GOT3 (cell line): ENCODE data around the gene IGSF8.
"Not testable (repeated sequence)": the region's sequence is repeated elsewhere in the genome, so short reads cannot be mapped to it uniquely, and the experiment has no call there.

Experiments used
- DNase-seq: peaks from one replicate; lab custom pipeline; 2025; ENCODE audit warnings: mixed read lengths; lab: John Stamatoyannopoulos, UW

IGSF8 gene

GRCh38 chr1:160064746-160065145 lies 33.7 kb downstream of the IGSF8 start:
- DNase-seq = no peak

GRCh38 chr1:160064164-160064563 lies 34.3 kb downstream of the IGSF8 start:
- DNase-seq = no peak

GRCh38 chr1:160063176-160063575 lies 35.2 kb downstream of the IGSF8 start:
- no peak for DNase-seq

GRCh38 chr1:160062230-160062532 lies 36.2 kb downstream of the IGSF8 start:
- DNase-seq = no peak

GRCh38 chr1:160061369-160062229 lies 36.8 kb downstream of the IGSF8 start:
- no peak for DNase-seq

- no peak for DNase-seq
These were observed 40.3 kb downstream of the IGSF8 start for GRCh38 chr1:160058087-160058486.

GRCh38 chr1:160056648-160057169 lies 41.7 kb downstream of the IGSF8 start:
- DNase-seq = no peak

DNA sequence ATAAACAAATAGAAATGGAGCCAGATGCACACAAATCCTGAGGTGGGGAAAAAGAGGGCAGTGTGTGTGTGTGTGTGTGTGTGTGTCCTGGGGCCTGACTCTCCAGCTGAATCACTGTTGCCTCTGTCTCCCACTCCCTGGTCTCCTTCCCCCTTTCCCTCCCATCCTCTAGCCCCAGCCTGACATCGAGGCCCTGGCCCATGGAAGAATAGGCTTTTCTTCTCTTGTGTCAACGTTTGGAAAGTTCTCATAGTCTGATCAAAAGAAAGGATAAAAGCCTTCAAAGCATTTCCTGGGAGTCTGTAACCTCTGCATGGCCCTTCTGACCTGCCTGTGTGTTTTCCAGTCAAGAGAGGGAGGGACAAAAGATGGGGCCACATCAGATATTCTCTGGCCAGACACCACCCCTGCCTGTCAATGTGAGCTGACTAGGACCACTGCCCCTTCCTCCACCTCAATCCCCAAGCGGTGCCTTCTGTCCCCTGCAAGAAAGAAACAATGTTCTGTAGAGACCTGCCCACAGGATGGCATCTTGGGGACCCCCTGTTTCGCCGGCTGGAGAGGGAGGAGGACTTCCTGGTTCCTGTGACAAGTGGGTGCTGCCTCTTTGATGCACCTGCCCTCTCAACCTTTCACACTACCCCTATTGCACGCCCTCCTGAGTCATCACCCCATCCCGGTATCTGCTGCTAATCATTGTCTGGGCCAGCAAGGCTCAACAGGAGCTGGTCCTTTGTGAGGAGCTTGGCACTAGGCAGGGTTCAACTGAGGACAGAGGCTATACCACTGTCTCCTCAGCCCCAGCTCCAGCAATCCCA lies 44.7 kb downstream of the IGSF8 start:
- DNase-seq = no peak

DNA sequence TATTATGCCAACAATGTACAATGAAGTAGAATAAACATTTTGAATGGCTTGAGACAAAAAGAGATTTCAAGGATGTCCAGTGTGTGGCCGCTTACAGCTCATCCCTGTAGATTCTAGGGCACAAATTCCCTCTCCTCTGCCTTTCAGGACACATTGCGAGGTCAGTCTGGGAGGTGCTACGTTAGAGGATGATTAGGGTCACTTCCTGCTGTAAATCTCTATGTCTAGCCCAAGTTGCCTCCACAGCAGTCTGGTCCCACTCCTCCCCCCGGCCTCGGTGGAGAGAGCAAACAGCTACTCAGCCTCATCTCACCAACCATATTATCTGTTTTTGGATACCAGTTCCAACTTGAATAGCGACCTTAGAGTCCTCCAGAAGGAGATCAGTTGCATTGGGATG lies 45.5 kb downstream of the IGSF8 start:
- no peak for DNase-seq

- DNase-seq = no peak
These were observed 47.8 kb downstream of the IGSF8 start for GRCh38 chr1:160050619-160051018.

- not testable (repeated sequence) for DNase-seq
These were observed 48.2 kb downstream of the IGSF8 start for GRCh38 chr1:160050182-160050581.

DNA sequence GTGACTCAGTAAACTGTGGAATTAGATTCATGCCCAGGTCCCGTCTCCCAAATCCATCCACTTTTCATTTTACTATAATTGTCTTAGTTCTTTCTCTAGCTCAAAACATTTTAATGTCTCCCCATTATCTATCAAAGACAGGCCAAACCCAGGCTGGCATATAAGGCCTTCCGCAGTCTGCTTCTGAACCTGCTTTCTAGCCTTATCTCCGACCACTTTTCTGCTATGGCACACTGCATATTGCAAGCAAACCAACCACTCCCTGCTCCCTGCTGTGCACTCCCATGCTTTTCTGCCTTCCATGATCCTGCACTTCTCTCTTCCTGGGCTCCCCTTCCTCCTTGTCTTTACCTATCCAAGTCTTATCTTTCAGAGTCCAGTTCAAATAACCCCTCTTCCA lies 49.3 kb downstream of the IGSF8 start:
- no peak for DNase-seq

DNA sequence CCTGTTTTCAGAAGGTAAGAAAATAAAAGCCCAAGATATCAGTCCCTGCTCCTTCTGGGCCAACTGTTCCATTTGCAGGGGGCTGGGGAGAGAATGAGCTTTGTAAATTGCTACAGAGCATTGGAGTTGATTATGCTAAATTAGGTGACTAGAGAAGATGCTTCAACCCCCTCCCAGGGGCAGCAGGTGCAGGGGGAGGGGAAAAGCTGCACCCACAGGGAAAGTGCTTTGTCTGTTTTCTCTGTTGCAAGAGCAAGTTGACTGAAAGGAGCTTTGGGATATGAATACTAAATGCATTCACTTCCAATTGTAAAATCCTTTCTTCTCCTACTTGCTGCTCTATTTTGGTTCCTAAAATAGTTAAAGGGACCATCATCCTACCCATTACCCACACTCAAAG lies 50.1 kb downstream of the IGSF8 start:
- DNase-seq = no peak

DNA sequence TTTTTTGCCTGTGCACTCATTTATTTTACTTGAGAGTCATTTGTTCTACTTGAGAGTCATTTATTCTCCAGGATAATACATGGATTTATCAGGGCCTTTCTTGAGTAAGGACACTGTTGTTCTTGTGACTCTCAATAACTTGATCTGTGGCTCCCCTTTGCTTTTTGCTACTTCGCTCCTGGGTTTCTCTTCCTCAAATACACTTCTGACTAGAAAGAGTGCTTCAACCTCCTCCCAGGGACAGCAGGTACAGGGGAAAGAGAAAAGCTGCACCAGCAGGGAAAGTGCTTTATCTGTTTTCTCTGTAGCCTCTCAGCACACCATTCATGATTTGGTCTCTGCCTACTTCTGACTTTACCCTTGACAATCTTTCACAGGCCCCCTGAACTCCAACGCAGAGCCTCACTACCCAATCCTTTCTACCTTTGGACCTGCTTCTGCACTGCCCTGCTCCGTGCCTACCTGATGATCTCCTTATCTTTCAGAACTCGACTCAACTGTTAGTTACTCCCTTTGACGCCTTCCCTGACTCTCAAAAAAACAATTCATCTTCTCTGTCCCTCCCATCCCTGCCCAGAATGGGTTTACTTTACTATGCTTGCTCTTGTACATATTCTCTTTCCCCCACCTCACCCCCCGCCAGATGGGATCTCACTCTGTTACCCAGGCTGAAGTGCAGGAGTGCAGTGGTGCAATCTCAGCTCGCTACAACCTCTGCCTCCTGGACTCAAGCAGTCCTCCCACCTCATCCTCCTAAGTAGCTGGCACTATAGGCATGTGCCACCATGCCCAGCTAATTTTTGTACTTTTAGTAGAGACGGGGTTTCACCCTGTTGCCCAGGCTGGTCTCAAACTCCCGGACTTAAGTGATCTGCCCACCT lies 51.1 kb downstream of the IGSF8 start:
- no peak for DNase-seq

- DNase-seq = no peak
These were observed 51.8 kb downstream of the IGSF8 start for GRCh38 chr1:160046494-160047110.

DNA sequence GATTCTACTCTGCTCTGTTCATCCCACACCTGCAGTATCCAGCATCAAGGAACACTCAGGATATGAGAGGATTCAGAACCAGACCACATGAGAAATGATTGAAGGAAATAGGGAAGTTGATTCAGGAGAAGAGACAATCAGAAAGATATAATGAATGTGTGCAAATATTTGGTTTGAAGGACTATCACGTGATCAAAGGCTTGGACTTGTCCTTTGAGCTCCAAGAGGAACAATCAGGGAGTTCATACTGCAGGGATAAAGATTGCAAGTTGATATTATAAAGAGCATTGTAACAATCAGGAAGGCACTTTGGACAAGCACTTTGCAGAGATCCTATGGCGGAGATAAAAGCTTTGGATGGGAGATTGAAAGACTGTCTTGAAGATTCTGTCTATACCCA lies 52.8 kb downstream of the IGSF8 start:
- DNase-seq = no peak

GRCh38 chr1:160043543-160043942 lies 54.9 kb downstream of the IGSF8 start:
- DNase-seq = no peak
